ENCODE measurements around the gene ACTL6B.
"Not testable (repeated sequence)": the region's sequence is repeated elsewhere in the genome, so short reads cannot be mapped to it uniquely, and the experiment has no call there.

The ACTL6B gene

GRCh38 chr7:100655908-100656674 is at the start of gene ACTL6B:
TSS of gene ACTL6B (minus strand) at chr7:100656448. CDS start at chr7:100656354, 94 bp downstream.
- peak; percentile 83 for DNase-seq

DNA sequence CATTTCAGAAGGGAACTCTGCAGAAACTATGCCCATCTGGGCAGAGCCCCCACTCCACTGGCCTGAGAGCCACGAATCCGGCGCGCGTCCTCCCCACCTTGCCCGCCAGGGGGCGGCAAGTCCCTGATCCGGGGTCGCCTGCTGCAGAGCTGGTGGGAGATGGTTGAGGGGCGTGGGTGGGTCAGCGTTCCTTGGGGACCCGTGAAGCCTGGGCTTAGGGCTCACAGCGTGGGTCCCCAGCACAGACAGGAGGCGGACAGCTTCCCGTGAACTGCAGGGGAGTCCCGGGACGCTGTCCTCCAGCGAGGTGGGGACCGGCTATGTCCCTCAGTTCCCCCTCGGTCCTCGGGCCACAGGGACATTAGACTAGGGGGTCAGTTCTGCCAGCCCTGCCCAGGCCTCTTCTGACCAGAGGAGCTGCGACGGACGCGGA is 49.1 kb upstream of the ACTL6B start:
- peak; percentile 66 for DNase-seq

DNA sequence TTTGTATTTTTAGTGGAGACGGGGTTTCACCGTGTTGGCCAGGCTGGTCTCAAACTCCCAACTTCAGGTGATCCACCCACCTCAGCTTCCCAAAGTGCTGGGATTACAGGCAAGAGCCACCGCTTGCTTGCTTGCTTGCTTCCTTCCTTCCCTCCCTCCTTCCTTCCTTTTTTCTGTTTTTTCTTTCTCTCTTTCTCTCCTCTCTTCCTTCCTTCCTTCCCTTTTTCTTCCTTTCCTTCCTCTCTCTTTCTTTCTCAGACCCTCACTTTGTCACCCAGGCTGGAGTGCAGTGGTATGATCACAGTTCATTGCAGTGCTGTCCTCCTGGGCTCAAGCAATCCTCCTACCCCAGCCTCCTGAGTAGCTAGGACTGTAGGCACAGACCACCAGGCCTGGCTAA is 44.8 kb upstream of the ACTL6B start:
- not testable (repeated sequence) for DNase-seq

- no peak for DNase-seq
Measured at GRCh38 chr7:100699018-100699417, 42.8 kb upstream of the ACTL6B start.

GRCh38 chr7:100696123-100696521 is 39.9 kb upstream of the ACTL6B start:
- no peak for DNase-seq

GRCh38 chr7:100694098-100694745 is 38.0 kb upstream of the ACTL6B start, which contains the start of gene GIGYF1:
TSS of gene GIGYF1 (minus strand) at chr7:100694250. CDS start at chr7:100688238, 6,012 bp downstream.
- peak; percentile 56 for DNase-seq

DNA sequence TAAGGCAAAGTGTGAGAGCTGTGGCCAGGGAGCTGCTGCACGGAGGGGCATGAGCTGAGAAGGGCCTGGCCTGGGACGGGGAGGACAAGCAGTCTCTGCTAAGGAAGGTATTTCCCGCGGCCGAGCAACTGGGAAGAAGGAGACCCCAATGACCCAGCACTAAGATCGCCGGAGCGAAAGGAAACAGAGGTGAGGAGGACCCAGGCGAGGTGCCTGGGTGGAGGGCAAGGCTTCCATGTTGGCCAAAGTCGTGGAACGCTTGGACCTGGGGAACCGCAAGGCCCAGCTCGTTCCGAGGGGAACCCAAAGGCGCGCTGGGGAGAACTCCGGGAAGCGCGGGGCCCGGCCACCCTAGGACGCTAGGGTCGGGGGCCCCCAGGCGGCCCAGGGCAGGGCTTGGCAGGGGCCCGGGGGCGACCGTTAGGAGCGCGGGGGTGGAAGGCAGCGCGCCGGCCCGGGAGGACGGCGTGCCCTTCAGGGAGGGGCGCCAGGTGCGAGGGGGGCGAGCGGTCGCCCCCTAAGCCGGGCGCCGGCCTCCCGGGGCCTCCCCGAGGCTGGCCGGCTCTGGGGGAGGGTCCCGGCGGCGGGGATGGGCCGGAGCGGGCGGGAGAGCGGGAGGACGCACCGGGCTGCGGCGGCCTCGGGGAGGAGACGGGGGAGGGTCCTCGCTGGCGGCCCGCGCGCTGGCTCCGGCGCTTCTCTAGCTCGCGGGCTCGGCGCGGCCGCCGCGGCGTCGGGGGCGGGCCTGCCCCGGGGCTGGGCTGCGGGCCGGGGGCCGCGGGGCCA is 37.3 kb upstream of the ACTL6B start:
- no peak for DNase-seq

GRCh38 chr7:100692578-100692961 is 36.3 kb upstream of the ACTL6B start:
- no peak for DNase-seq

DNA sequence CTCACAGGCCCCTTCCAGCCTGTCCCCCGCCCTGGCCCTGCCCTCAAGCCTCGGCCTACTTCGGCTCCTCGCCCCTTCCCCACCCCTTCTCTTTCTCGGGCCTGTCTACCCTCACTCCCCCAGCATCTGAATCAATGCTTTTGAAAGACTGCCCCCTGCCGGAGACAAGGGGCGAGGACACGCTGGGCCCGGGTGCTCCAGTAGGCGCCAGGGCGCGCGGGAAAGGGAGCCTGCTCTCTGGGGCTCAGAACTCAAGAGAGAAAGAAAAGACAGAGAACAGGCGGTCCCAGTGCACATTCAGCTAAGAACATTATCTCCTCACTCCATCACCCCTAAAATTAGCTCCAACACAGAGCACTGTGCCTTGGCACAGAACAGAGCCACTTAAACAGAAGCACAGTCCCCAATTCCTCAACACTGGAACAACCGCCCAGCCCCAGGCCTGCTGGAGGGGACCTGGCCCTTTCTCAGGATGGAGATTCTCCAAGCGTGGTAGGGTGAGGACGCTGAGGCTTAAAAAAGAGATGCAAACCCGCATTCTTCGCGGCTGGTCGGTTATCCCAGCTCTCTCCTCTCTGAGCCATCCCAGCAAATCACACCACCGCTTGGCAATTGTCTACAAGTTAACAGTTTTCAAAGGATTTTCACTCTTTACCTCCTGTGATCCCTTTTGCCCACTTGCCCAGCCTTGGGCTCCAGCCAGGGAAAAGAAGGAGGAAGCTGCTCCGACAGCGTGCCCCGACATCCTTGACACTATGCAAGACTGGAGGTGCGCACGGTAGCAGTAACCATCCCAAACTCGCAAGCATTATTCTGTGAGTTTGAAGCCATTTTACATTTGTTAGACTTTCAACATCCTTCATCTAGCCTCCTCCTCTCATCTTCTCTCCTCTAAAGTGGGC is 35.7 kb upstream of the ACTL6B start:
- DNase-seq, result peak; percentile 37

DNA sequence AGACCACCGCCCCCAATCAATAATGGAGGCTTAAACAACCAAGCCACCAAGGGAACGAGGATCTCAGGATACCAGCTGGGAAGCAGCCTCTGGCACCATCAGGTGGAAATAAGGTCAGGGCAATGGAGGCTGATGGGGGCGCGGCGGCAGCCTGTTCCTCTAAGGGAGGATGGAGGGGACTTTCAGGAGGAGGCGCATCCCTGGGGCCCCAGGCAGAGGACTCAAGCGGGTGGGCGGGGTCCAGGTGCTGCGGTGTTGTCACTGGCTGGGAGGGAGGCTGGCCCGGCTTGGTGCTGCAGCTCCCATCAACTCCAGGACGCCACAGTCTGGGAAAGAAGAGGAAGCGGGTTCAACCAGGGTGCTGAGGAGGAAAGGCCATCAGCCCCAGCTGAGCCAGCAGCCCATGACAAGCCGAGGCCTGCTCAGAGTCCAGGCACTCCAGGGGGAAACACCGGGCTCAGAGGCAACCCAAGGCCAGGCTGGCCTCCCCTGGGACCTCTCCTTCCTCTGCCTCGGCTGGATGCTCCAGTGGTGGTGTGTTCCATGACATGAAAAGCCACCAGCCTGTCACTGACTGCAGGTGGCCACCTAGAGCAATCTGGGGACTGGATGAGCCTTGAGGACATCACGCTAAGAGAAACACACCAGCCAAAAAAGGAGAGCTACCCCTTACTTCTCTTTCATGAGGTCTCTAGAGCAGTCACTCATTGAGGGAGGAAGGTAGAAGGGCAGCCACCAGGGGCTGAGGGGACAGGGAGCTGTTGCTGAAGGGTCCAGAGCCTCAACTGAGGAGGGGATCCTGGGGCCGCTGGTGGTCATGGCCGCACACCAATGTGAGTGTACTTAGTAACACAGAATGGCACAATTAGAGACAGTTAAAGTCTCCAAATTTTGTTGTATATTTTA is 33.2 kb upstream of the ACTL6B start:
- DNase-seq, result no peak

- DNase-seq, result no peak
Measured at GRCh38 chr7:100688326-100688860, 32.1 kb upstream of the ACTL6B start.

GRCh38 chr7:100687751-100688300 is 31.6 kb upstream of the ACTL6B start:
- DNase-seq, result no peak

DNA sequence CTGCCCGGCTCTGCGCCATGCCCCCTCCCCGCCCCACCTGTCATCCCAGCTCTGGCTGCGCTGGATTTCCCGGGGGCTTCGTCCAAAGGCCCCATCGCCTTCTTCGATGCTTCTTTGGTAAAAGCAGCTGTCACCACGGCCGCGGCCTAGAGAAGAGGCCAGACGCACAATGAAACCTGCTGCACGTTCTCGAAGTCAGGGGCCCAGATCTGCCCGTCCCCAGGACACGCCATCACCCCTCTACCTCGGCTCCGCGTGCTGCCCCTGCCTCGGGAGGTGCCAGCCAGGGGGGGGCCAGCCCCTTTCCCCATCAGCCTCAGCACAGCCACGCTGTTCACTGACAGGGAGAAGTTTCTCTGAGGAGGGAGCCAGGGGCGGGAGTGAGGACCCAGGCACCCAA is 31.0 kb upstream of the ACTL6B start:
- no peak for DNase-seq

- DNase-seq, result no peak
Measured at GRCh38 chr7:100686822-100687211, 30.6 kb upstream of the ACTL6B start.

DNA sequence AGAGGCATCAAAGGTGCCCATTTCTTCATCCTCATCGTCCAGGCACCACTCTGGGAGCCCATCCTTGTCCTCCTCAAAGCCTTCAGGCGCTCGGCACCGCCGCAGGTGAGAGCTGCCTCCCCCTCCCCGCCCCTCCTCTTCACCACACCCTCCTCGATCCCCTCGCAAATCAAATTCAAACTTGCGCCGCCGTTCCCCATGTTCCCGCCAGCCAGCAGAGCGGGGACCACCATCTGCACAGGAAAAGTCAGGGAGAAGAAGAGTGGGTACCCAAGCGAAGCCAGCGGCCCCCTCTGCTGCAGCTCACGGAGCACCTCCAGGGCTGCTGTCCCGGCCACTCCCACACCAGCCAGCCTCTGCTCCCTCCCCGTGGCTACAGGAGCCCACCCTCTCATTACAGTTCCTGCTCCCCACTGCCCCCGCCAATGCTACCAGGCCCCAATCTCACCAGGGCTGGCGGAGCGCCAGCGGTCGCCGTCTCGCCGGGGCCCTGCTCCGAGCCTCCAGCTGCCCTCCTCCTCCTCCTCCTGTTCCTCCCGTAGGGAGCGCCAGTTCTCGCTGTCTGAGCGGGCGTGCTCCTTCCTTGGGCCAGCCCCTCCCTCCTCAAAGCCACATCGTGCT is 30.1 kb upstream of the ACTL6B start:
- no peak for DNase-seq

DNA sequence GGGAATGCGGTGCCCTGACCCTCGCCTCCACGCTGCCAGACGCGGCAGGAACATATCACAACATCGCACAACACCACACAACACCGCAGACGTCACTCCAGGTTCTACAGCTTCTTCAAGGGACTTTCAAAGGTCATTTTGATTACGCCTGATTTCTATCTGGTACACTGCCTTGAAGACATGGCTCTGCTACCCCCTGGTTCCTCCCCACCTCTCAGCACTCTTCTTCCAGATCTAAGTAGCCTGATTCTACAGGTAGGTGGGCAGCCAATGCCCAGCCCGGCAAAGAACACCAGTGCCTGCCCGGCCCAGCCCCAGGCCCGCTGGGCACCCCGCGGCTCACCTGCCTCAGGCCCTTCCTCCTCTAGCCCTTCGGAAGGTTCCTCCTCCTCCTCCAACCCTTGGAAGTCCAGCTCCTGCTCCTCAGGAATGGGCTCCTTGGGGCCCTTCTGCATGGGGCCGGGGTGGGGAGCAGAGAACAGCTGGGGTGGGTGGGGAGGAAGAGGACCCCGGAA is 29.4 kb upstream of the ACTL6B start:
- no peak for DNase-seq

DNA sequence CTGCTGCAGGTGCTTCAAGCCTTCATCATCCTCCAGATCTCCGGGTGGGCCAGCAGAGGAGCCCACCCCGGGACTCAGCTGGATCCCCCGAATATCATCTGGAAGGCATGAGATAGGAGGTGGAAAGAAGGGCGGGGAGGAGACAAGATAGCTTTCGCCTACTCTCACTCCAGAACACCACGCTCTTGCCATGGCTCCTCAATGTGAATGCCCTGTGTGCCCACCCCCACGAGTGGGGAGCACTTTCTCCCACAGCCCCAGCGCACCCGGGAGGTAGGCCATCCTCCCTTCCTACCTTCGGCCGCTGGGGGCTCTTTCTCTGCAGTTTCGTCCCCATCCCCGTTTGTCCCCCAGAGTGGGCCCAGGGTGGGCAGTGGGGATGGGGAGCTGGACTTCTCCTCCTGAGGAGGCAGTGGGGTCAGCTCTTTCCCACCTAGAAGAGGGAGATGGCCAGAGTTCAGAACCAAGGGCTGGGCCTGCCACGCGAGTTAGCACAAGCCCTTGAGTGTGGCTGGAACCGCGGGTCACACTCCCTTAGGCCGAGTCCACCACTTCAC is 28.9 kb upstream of the ACTL6B start:
- no peak for DNase-seq

DNA sequence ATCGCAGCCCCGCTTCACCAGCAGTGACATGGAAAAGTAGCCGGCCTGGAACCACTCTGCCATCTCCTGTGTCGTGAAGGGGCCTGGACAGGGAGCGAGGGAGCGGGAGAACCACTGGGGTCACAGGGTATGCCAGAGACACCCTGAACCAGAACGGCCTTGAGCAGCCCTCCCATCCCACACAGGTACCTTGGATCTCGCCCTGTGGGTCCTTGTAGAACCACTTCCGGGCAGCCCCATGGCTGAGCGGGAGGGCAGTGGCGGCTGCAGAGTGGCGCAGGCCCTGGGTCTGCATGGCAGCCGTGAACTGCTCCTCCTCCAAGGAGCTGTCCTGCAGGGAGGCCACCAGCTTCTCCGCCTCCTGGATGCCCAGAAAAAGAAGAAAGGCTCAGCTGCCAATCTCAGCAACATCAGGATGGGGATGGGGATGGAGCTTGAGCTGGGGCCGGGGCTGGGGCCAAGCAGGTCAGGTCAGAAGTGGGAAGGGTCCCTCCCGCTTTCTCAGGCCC is 28.3 kb upstream of the ACTL6B start:
- no peak for DNase-seq
